ENCODE results near the gene BRD7.

The BRD7 gene

GRCh38 chr16:50293041-50293783, 75.6 kb downstream of the BRD7 start:
- H3K4me3 ChIP-seq (replicated peaks; ENCODE audit: low read depth, low read length): no peak overlapping the region
- DNase-seq (ENCODE audit: low read depth): no peak
- TF ChIP-seq CTCF (IDR thresholded peaks at IDR 0.05; ENCODE audit: low read length, missing control alignments): no peak

- TF ChIP-seq CTCF (IDR thresholded peaks at IDR 0.05; ENCODE audit: low read length, missing control alignments): no peak
- no peak for DNase-seq (ENCODE audit: low read depth)
- H3K4me3 ChIP-seq (replicated peaks; ENCODE audit: low read depth, low read length): no peak overlapping the region
Measured at GRCh38 chr16:50292566-50292948, 76.2 kb downstream of the BRD7 start.

GRCh38 chr16:50291719-50292565, 76.8 kb downstream of the BRD7 start:
- no peak for TF ChIP-seq CTCF (IDR thresholded peaks at IDR 0.05; ENCODE audit: low read length, missing control alignments)
- no peak overlapping the region for H3K4me3 ChIP-seq (replicated peaks; ENCODE audit: low read depth, low read length)
- no peak for DNase-seq (ENCODE audit: low read depth)

- TF ChIP-seq CTCF (IDR thresholded peaks at IDR 0.05; ENCODE audit: low read length, missing control alignments): no peak
- no peak for DNase-seq (ENCODE audit: low read depth)
Measured at GRCh38 chr16:50290856-50291255, 77.9 kb downstream of the BRD7 start.

GRCh38 chr16:50289950-50290764, 78.6 kb downstream of the BRD7 start:
- TF ChIP-seq CTCF (IDR thresholded peaks at IDR 0.05; ENCODE audit: low read length, missing control alignments): no peak
- DNase-seq (ENCODE audit: low read depth): no peak
- no peak overlapping the region for H3K4me3 ChIP-seq (replicated peaks; ENCODE audit: low read depth, low read length)

More at GRCh38 chr16:50290856-50291255, 77.9 kb downstream of the BRD7 start:
- H3K4me3 ChIP-seq (replicated peaks; ENCODE audit: low read depth, low read length): no peak overlapping the region

GRCh38 chr16:50288920-50289319, 79.9 kb downstream of the BRD7 start:
- DNase-seq (ENCODE audit: low read depth): no peak
- H3K4me3 ChIP-seq (replicated peaks; ENCODE audit: low read depth, low read length): no peak overlapping the region
- no peak for TF ChIP-seq CTCF (IDR thresholded peaks at IDR 0.05; ENCODE audit: low read length, missing control alignments)

Data from fibroblast of pulmonary artery (primary cell).